K562 (cell line): ENCODE results near the gene MXI1. TPM values are rescaled to one million over a fixed set of nuclear protein-coding genes. Genes with fewer than 3 reads are reported as not detected.

Source experiments
- ATAC-seq: fragments of 200-7000 bp; cut with Tn5 transposase; 3 replicates; pipeline ENCODE4 v1.9.1; 2020; ENCODE audit warnings: moderate library complexity
- BruUV-seq: library from RNA; stranded (reverse); fragments of 400-500 nt; replicated peaks from 2 replicates; lab custom pipeline; 2021; lab: Mats Ljungman, UMichigan
- CTCF ChIA-PET: fragments of 300-600 bp; formaldehyde crosslinking; extraction: SDS; loops from one replicate; lab custom pipeline; 2021; ENCODE audit warnings: low intra/inter-chr PET ratio; lab: Yijun Ruan, JAX
- POLR2A ChIA-PET: fragments of 300-600, 350-650 bp; sonication (Branson Sonifier 250); formaldehyde crosslinking; extraction: SDS; loops from one replicate; lab custom pipeline; 2021; ENCODE audit warnings: antibody characterized with exemption, inconsistent platforms; lab: Yijun Ruan, JAX
- DNase-seq, 4 experiments: peaks; one replicate each; pipeline versions ENCODE4 v3.0.0 to v3.0.0-alpha.2; 2011 to 2018; ENCODE audit warnings: low spot score in 3 of 4, mixed read lengths in 3 of 4; ENCODE audit errors: extremely low read depth in 1 of 4
- FAIRE-seq: peaks from 2 replicates; lab custom pipeline; 2011; peaks lifted over from hg19 to GRCh38; lab: Jason Lieb, UNC
- H2AFZ ChIP-seq: 2 replicates; pipeline ENCODE4 v1.6.0; 2011; ENCODE audit warnings: low read depth, low read length, control low read depth, inconsistent platforms
- H3K27ac ChIP-seq: fragments of 200-600 bp; 3 replicates; pipeline ENCODE4 v1.8.0; 2011; ENCODE audit warnings: low read depth, mild to moderate bottlenecking, control low read depth, inconsistent platforms, low read length, moderate library complexity, mixed read lengths; ENCODE audit errors: extremely low read depth
- H3K27me3 ChIP-seq, 2 experiments: fragments of 300-600 bp in 1 of 2; 2 replicates in 1 of 2; 3 replicates in 1 of 2; pipeline versions ENCODE4 v1.6.0 to v1.8.0; 2011; ENCODE audit warnings: inconsistent platforms in 2 of 2, low read length in 2 of 2, mild to moderate bottlenecking in 1 of 2, mixed read lengths in 1 of 2, moderate library complexity in 1 of 2; ENCODE audit not compliant: control insufficient read depth in 2 of 2, insufficient read depth in 2 of 2
- H3K36me3 ChIP-seq: fragments of 300-600 bp; 3 replicates; pipeline ENCODE4 v1.8.0; 2011; ENCODE audit warnings: mild to moderate bottlenecking, low read length, inconsistent platforms; ENCODE audit not compliant: control insufficient read depth, insufficient read depth
- H3K4me1 ChIP-seq, 2 experiments: fragments of 200-600 bp in 1 of 2; replicated peaks in 1 of 2; 2 replicates in 1 of 2; 3 replicates in 1 of 2; pipeline versions ENCODE4 v1.5.1 to v1.8.0; 2011; ENCODE audit warnings: inconsistent platforms in 2 of 2, low read length in 2 of 2, mild to moderate bottlenecking in 1 of 2, mixed read lengths in 1 of 2, moderate library complexity in 1 of 2; ENCODE audit not compliant: control insufficient read depth in 2 of 2, insufficient read depth in 2 of 2
- H3K4me2 ChIP-seq: 2 replicates; pipeline ENCODE4 v1.6.1; 2011; ENCODE audit warnings: low read length, control low read depth, inconsistent platforms, mixed read lengths; ENCODE audit not compliant: insufficient read depth
- H3K4me3 ChIP-seq: fragments of 200-600 bp; sonication (generic), shearing (Covaris generic); 2 replicates; pipeline ENCODE4 v1.5.1; 2016; ENCODE audit warnings: control low read depth, inconsistent platforms
- H3K79me2 ChIP-seq: fragments of 200-600 bp; 3 replicates; pipeline ENCODE4 v1.8.0; 2011; ENCODE audit warnings: low read length, inconsistent platforms; ENCODE audit not compliant: control insufficient read depth, insufficient read depth
- H3K9ac ChIP-seq, 2 experiments: 2 replicates each; pipeline versions ENCODE4 v1.6.0 to v1.6.1; 2011; ENCODE audit warnings: low read depth in 2 of 2, low read length in 2 of 2, control low read depth in 1 of 2, inconsistent platforms in 1 of 2, mild to moderate bottlenecking in 1 of 2, mixed read lengths in 1 of 2; ENCODE audit not compliant: insufficient read depth in 1 of 2
- H3K9me1 ChIP-seq: one replicate; pipeline ENCODE4 v1.6.0; 2011; ENCODE audit warnings: inconsistent platforms, mild to moderate bottlenecking, low read length, moderate library complexity; ENCODE audit not compliant: control insufficient read depth, insufficient read depth
- H3K9me3 ChIP-seq: replicated peaks from 2 replicates; pipeline ENCODE4 v1.5.1; 2011; ENCODE audit warnings: low read depth, low read length, inconsistent platforms; ENCODE audit not compliant: control insufficient read depth, insufficient read depth
- H4K20me1 ChIP-seq: replicated peaks from 2 replicates; pipeline ENCODE4 v1.6.1; 2011; ENCODE audit warnings: low read length, inconsistent platforms, mixed read lengths; ENCODE audit not compliant: control insufficient read depth, insufficient read depth
- IRF2 ChIP-seq: sonication (generic); formaldehyde crosslinking; IDR thresholded peaks from 2 replicates; pipeline ENCODE4 v1.8.1; 2022; ENCODE audit warnings: mild to moderate bottlenecking, missing genetic modification reagents
- JUNB ChIP-seq: fragments of 450-650 bp; formaldehyde crosslinking; conservative IDR thresholded peaks from 2 replicates; pipeline ENCODE4 v1.4.0; 2020; ENCODE audit warnings: mild to moderate bottlenecking
- NFIX ChIP-seq: fragments of 250-450 bp; sonication (Bioruptor Pico); IDR thresholded peaks from 2 replicates; pipeline ENCODE4 v1.4.0; 2020; ENCODE audit warnings: low read depth, mild to moderate bottlenecking, moderate library complexity
- POLR3A ChIP-seq: IDR thresholded peaks from 2 replicates; pipeline ENCODE4 v1.6.1; 2011; ENCODE audit warnings: borderline replicate concordance, mild to moderate bottlenecking, moderate library complexity; ENCODE audit not compliant: insufficient read length, insufficient read depth; ENCODE audit errors: extremely low read depth
- RBM34 ChIP-seq: fragments of 200-400 bp; formaldehyde crosslinking; IDR thresholded peaks from 2 replicates; pipeline ENCODE4 v1.6.1; 2018; ENCODE audit warnings: low read length, borderline replicate concordance; ENCODE audit not compliant: insufficient read depth
- ZNF197 ChIP-seq: fragments of 200-800 bp; sonication (Bioruptor generic); IDR thresholded peaks from 2 replicates; pipeline ENCODE4 v1.6.1; 2016; ENCODE audit warnings: low read depth, missing genetic modification characterization, missing compliant biosample characterization
- ZNF347 ChIP-seq: fragments of 450-650 bp; formaldehyde crosslinking; IDR thresholded peaks from 2 replicates; pipeline ENCODE4 v1.4.0; 2020; ENCODE audit warnings: low read depth, mild to moderate bottlenecking, moderate library complexity
- WGBS: fragments of 100-300 bp; shearing (Covaris generic); methylation state at CpG from one replicate; pipeline ENCODE4 v1.1.6; 2016; ENCODE audit warnings: low coverage, mixed read lengths; ENCODE audit not compliant: insufficient coverage; ENCODE audit errors: missing lambda C conversion rate; 5-methylcytosine and 5-hydroxymethylcytosine counted together
- in situ Hi-C: fragments of 300-500 bp; cut with MboI; formaldehyde crosslinking; loops from 4 replicates; pipeline ENCODE4 v1.15.0; 2018; ENCODE audit warnings: inconsistent platforms, mixed read lengths
- intact Hi-C: fragments of 100-400 bp; cut with micrococcal nuclease; formaldehyde crosslinking; loops from 2 replicates; pipeline ENCODE4 v1.14.2; 2022
- polyA plus RNA-seq, 8 experiments: library from polyadenylated mRNA; depleted of rRNA in 4 of 8; stranded (reverse) in 5 of 8; unstranded in 3 of 8; fragments of >200 nt; fragmentation: Nextera tagmentation in 2 of 8; fragmentation: Illumina TruSeq in 1 of 8; extraction: Ambion mirVana in 2 of 8; extraction: Trizol in 1 of 8; gene quantifications; 2 replicates each; pipeline versions ENCODE4 v1.2.1 to v1.2.3, GENCODE V29; 2011 to 2014; ENCODE audit warnings: inconsistent platforms in 1 of 8, missing spikeins in 1 of 8
- total RNA-seq, 7 experiments: library from RNA; depleted of rRNA in 6 of 7; stranded (reverse); fragments of >200 nt in 6 of 7; fragmentation: Illumina TruSeq in 2 of 7; extraction: Trizol in 2 of 7; gene quantifications; 2 replicates each; pipeline versions ENCODE4 v1.2.1 to v1.2.3, GENCODE V29; 2011 to 2021; ENCODE audit warnings: low replicate concordance in 1 of 7
- TF ChIP-seq, protein P1 (sequence below): conservative IDR thresholded peaks from 2 replicates; pipeline ENCODE4 v1.6.1; 2011; ENCODE audit warnings: low read depth, mild to moderate bottlenecking, low read length; ENCODE audit not compliant: control insufficient read depth
- TF ChIP-seq, protein P2 (sequence below): sonication (generic); formaldehyde crosslinking; IDR thresholded peaks from 2 replicates; pipeline ENCODE4 v1.8.0; 2022; ENCODE audit warnings: mild to moderate bottlenecking, missing genetic modification reagents, borderline replicate concordance
- TF ChIP-seq, protein P3 (sequence below): fragments of 250-450 bp; sonication (Bioruptor Pico); IDR thresholded peaks from 2 replicates; pipeline ENCODE4 v1.9.0; 2021; ENCODE audit warnings: mild to moderate bottlenecking
- TF ChIP-seq, protein P4 (sequence below): sonication (generic); formaldehyde crosslinking; IDR thresholded peaks from 2 replicates; pipeline ENCODE4 v1.8.1; 2023; ENCODE audit warnings: mild to moderate bottlenecking, missing genetic modification reagents, moderate library complexity
- TF ChIP-seq, protein P5 (sequence below): fragments of 450-650 bp; IDR thresholded peaks from 2 replicates; pipeline ENCODE4 v1.7.1; 2018; ENCODE audit warnings: mild to moderate bottlenecking, low read depth; ENCODE audit not compliant: partially characterized antibody

The MXI1 gene
- total and polyA plus RNA-seq, 9 of the 15 experiments (the other 6 are each of a cell fraction or from before 2014, with no cell fraction given), result 9.1 to 23.7 (median 14.8) TPM

DNA sequence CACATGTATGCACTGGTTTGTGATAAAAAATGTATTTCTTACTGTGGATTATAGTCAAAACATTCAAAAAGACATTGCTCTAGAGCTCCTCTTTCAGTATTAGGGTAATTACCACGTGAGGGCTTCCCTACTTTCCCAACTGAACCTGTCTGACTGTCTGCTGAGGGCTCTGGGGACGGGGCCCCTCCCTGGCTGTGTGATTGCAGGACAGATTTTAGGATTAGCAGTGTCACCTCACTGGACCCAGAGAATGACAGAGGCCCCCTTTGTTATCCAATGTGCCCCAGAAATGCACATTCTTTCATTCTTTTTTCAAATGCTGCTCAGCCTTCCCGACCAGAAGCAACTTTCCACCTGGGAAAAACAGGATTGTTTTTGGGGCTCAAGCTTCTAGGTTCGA, 43.6 kb upstream of the MXI1 start (continued):
- TF ChIP-seq, protein P1, sequence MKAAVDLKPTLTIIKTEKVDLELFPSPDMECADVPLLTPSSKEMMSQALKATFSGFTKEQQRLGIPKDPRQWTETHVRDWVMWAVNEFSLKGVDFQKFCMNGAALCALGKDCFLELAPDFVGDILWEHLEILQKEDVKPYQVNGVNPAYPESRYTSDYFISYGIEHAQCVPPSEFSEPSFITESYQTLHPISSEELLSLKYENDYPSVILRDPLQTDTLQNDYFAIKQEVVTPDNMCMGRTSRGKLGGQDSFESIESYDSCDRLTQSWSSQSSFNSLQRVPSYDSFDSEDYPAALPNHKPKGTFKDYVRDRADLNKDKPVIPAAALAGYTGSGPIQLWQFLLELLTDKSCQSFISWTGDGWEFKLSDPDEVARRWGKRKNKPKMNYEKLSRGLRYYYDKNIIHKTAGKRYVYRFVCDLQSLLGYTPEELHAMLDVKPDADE, result no peak
- TF ChIP-seq, protein P2, sequence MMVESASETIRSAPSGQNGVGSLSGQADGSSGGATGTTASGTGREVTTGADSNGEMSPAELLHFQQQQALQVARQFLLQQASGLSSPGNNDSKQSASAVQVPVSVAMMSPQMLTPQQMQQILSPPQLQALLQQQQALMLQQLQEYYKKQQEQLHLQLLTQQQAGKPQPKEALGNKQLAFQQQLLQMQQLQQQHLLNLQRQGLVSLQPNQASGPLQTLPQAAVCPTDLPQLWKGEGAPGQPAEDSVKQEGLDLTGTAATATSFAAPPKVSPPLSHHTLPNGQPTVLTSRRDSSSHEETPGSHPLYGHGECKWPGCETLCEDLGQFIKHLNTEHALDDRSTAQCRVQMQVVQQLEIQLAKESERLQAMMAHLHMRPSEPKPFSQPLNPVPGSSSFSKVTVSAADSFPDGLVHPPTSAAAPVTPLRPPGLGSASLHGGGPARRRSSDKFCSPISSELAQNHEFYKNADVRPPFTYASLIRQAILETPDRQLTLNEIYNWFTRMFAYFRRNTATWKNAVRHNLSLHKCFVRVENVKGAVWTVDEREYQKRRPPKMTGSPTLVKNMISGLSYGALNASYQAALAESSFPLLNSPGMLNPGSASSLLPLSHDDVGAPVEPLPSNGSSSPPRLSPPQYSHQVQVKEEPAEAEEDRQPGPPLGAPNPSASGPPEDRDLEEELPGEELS (CRISPR knock-in tag), result no peak
- TF ChIP-seq JUNB (no peak), ZNF347 (no peak)

DNA sequence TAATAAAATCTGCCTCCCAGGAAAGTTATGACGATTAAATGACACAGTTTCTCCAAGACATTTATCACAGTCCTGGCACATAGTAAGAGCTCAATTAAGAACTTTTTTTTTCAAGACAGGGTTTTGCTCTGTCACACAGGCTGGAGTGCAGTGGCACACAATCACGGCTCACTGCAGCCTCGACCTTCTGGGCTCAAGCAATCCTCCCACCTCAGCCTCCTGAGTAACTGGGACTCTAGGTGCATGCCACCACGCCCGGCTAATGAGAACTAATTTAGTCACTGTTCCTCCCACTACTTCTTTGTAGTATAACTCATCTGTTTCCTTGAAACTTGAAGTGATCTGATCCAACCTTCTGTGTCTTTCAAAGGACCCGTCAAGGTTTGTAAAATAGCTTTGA, 42.2 kb upstream of the MXI1 start:
- no peaks in the 10 kb centered on the region for H4K20me1 ChIP-seq
- in situ Hi-C loops, result no loop called here
- H3K9ac ChIP-seq, result no peak overlapping the region
- H3K27ac ChIP-seq, result no peak overlapping the region
- H3K4me2 ChIP-seq, result no peak overlapping the region
- POLR2A ChIA-PET, result interaction anchor here (1.0 kb wide), 1 partner anchor 46 kb away, joined by 4 read pairs; no protein-coding TSS in a partner anchor
- H2AFZ ChIP-seq, result no peak overlapping the region
- no peaks in the 10 kb centered on the region for H3K9me1 ChIP-seq
- no TSS peak for BruUV-seq
- no peaks in the 10 kb centered on the region for H3K36me3 ChIP-seq
- peaks cover 9 to 45% of the 10 kb centered on the region in 2 experiments; a peak in 4 of 5 replicates for H3K27me3 ChIP-seq
- no peak for ATAC-seq
- H3K79me2 ChIP-seq, result no peaks in the 10 kb centered on the region
- 9% methylated on average over 6 of the region's 6 CpGs for WGBS
- intact Hi-C loops, result no loop called here
- DNase-seq, result no peak
- H3K4me3 ChIP-seq, result no peak overlapping the region
- no peaks in the 10 kb centered on the region for H3K9me3 ChIP-seq
- no peak for FAIRE-seq
- CTCF ChIA-PET, result no interaction called here
- no peaks in the 10 kb centered on the region; a peak in 1 of 5 replicates for H3K4me1 ChIP-seq
- TF ChIP-seq NFIX (CRISPR knock-in tag) (no peak), POLR3A (no peak), ZNF197 (CRISPR knock-in tag) (no peak), RBM34 (no peak), IRF2 (CRISPR knock-in tag) (no peak)
- TF ChIP-seq, protein P3, sequence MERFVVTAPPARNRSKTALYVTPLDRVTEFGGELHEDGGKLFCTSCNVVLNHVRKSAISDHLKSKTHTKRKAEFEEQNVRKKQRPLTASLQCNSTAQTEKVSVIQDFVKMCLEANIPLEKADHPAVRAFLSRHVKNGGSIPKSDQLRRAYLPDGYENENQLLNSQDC (CRISPR knock-in tag), result no peak
- TF ChIP-seq, protein P4, sequence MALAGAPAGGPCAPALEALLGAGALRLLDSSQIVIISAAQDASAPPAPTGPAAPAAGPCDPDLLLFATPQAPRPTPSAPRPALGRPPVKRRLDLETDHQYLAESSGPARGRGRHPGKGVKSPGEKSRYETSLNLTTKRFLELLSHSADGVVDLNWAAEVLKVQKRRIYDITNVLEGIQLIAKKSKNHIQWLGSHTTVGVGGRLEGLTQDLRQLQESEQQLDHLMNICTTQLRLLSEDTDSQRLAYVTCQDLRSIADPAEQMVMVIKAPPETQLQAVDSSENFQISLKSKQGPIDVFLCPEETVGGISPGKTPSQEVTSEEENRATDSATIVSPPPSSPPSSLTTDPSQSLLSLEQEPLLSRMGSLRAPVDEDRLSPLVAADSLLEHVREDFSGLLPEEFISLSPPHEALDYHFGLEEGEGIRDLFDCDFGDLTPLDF, result no peak
- TF ChIP-seq, protein P5, sequence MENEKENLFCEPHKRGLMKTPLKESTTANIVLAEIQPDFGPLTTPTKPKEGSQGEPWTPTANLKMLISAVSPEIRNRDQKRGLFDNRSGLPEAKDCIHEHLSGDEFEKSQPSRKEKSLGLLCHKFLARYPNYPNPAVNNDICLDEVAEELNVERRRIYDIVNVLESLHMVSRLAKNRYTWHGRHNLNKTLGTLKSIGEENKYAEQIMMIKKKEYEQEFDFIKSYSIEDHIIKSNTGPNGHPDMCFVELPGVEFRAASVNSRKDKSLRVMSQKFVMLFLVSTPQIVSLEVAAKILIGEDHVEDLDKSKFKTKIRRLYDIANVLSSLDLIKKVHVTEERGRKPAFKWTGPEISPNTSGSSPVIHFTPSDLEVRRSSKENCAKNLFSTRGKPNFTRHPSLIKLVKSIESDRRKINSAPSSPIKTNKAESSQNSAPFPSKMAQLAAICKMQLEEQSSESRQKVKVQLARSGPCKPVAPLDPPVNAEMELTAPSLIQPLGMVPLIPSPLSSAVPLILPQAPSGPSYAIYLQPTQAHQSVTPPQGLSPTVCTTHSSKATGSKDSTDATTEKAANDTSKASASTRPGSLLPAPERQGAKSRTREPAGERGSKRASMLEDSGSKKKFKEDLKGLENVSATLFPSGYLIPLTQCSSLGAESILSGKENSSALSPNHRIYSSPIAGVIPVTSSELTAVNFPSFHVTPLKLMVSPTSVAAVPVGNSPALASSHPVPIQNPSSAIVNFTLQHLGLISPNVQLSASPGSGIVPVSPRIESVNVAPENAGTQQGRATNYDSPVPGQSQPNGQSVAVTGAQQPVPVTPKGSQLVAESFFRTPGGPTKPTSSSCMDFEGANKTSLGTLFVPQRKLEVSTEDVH, result no peak
